ENCODE data around the gene BMPR2.
A peak's percentile ranks its signal among the peaks of the same experiment; 100 is the strongest.
"Not testable (repeated sequence)": the region's sequence is repeated elsewhere in the genome, so short reads cannot be mapped to it uniquely, and the experiment has no call there.

The BMPR2 gene

GRCh38 chr2:202382684-202383083, 6.6 kb downstream of the BMPR2 start:
- DNase-seq (ENCODE audit: low read depth) = no peak

GRCh38 chr2:202386495-202386894, 10.4 kb downstream of the BMPR2 start:
- not testable (repeated sequence) for DNase-seq (ENCODE audit: low read depth)

- no peak for DNase-seq (ENCODE audit: low read depth)
Observed at GRCh38 chr2:202387608-202388342, 11.6 kb downstream of the BMPR2 start.

- no peak for DNase-seq (ENCODE audit: low read depth)
Observed at GRCh38 chr2:202400941-202401340, 24.8 kb downstream of the BMPR2 start.

GRCh38 chr2:202405798-202406197, 29.7 kb downstream of the BMPR2 start:
- DNase-seq (ENCODE audit: low read depth) = no peak

GRCh38 chr2:202406445-202406978, 30.4 kb downstream of the BMPR2 start:
- DNase-seq (ENCODE audit: low read depth) = no peak

GRCh38 chr2:202408546-202409140, 32.5 kb downstream of the BMPR2 start:
- DNase-seq (ENCODE audit: low read depth) = no peak

- DNase-seq (ENCODE audit: low read depth) = no peak
Observed at GRCh38 chr2:202410092-202410491, 34.0 kb downstream of the BMPR2 start.

- DNase-seq (ENCODE audit: low read depth) = no peak
Observed at GRCh38 chr2:202411097-202411496, 35.0 kb downstream of the BMPR2 start.

- DNase-seq (ENCODE audit: low read depth) = no peak
Observed at GRCh38 chr2:202418027-202418426, 41.9 kb downstream of the BMPR2 start.

- DNase-seq (ENCODE audit: low read depth) = no peak
Observed at GRCh38 chr2:202418511-202418910, 42.4 kb downstream of the BMPR2 start.

GRCh38 chr2:202423139-202423538, 47.0 kb downstream of the BMPR2 start:
- DNase-seq (ENCODE audit: low read depth) = no peak

GRCh38 chr2:202425036-202425435, 48.9 kb downstream of the BMPR2 start:
- no peak for DNase-seq (ENCODE audit: low read depth)

- no peak for DNase-seq (ENCODE audit: low read depth)
Observed at GRCh38 chr2:202426751-202427150, 50.6 kb downstream of the BMPR2 start.

GRCh38 chr2:202429164-202429980, 53.2 kb downstream of the BMPR2 start:
- DNase-seq (ENCODE audit: low read depth) = peak; percentile 26

- DNase-seq (ENCODE audit: low read depth) = no peak
Observed at GRCh38 chr2:202432776-202433175, 56.6 kb downstream of the BMPR2 start.

- no peak for DNase-seq (ENCODE audit: low read depth)
Observed at GRCh38 chr2:202434472-202434871, 58.3 kb downstream of the BMPR2 start.

- no peak for DNase-seq (ENCODE audit: low read depth)
Observed at GRCh38 chr2:202436626-202437025, 60.5 kb downstream of the BMPR2 start.

GRCh38 chr2:202440117-202440516, 64.0 kb downstream of the BMPR2 start:
- DNase-seq (ENCODE audit: low read depth) = not testable (repeated sequence)

GRCh38 chr2:202442882-202443281, 66.8 kb downstream of the BMPR2 start:
- DNase-seq (ENCODE audit: low read depth) = no peak

GRCh38 chr2:202444000-202444399, 67.9 kb downstream of the BMPR2 start:
- no peak for DNase-seq (ENCODE audit: low read depth)

- DNase-seq (ENCODE audit: low read depth) = no peak
Observed at GRCh38 chr2:202449344-202449743, 73.2 kb downstream of the BMPR2 start.

GRCh38 chr2:202450785-202451184, 74.7 kb downstream of the BMPR2 start:
- DNase-seq (ENCODE audit: low read depth) = no peak

Measured in GM04503 (cell line).